K562 (cell line): ENCODE data around the gene POC5. TPM values are rescaled to one million over a fixed set of nuclear protein-coding genes. Genes with fewer than 3 reads are reported as not detected.

Experiments
- ARID1B ChIP-seq: fragments of 450-650 bp; IDR thresholded peaks from 2 replicates; pipeline ENCODE4 v1.6.1; 2016; ENCODE audit warnings: antibody characterized with exemption, mild to moderate bottlenecking, inconsistent platforms
- BACH1 ChIP-seq: fragments of 200-800 bp; sonication (Bioruptor generic); IDR thresholded peaks from 2 replicates; pipeline ENCODE4 v1.6.1; 2016; ENCODE audit warnings: missing genetic modification characterization, missing compliant biosample characterization
- CBFA2T3 ChIP-seq: fragments of 450-650 bp; IDR thresholded peaks from 2 replicates; pipeline ENCODE4 v1.6.1; 2017
- DIDO1 ChIP-seq: fragments of 450-650 bp; IDR thresholded peaks from 2 replicates; pipeline ENCODE4 v1.6.1; 2016; ENCODE audit warnings: low read depth, missing biosample characterization, missing genetic modification characterization
- ELK3 ChIP-seq: fragments of 450-650 bp; formaldehyde crosslinking; IDR thresholded peaks from 2 replicates; pipeline ENCODE4 v1.4.0; 2020; ENCODE audit warnings: mild to moderate bottlenecking
- IFI16 ChIP-seq: fragments of 250-450 bp; sonication (Bioruptor Pico); IDR thresholded peaks from 2 replicates; pipeline ENCODE4 v2.1.2; 2022; ENCODE audit warnings: mild to moderate bottlenecking, inconsistent platforms
- MAFG ChIP-seq: fragments of 450-650 bp; conservative IDR thresholded peaks from 2 replicates; pipeline ENCODE4 v1.6.1; 2016; ENCODE audit warnings: missing genetic modification characterization, missing compliant biosample characterization
- RUNX1 ChIP-seq: sonication (generic); IDR thresholded peaks from 2 replicates; pipeline ENCODE4 v1.6.1; 2016; ENCODE audit warnings: antibody characterized with exemption, low read depth
- STAT6 ChIP-seq: sonication (generic); formaldehyde crosslinking; IDR thresholded peaks from 2 replicates; pipeline ENCODE4 v1.8.1; 2023; ENCODE audit warnings: mild to moderate bottlenecking, missing genetic modification reagents
- TCF3 ChIP-seq: sonication (generic); formaldehyde crosslinking; IDR thresholded peaks from 2 replicates; pipeline ENCODE4 v1.4.0; 2020; ENCODE audit warnings: mild to moderate bottlenecking, missing genetic modification reagents
- TFE3 ChIP-seq: fragments of 450-650 bp; formaldehyde crosslinking; IDR thresholded peaks from 2 replicates; pipeline ENCODE4 v1.4.0; 2020; ENCODE audit warnings: mild to moderate bottlenecking, mixed read lengths
- ZBTB2 ChIP-seq: fragments of 450-650 bp; IDR thresholded peaks from 2 replicates; pipeline ENCODE4 v1.6.1; 2016; ENCODE audit warnings: antibody characterized with exemption
- ZBTB8A ChIP-seq: fragments of 450-650 bp; IDR thresholded peaks from 2 replicates; pipeline ENCODE4 v1.6.1; 2018; ENCODE audit warnings: mild to moderate bottlenecking, moderate library complexity; ENCODE audit not compliant: partially characterized antibody
- ZNF217 ChIP-seq: sonication (generic); formaldehyde crosslinking; IDR thresholded peaks from 2 replicates; pipeline ENCODE4 v1.8.0; 2022; ENCODE audit warnings: mild to moderate bottlenecking, missing genetic modification reagents
- ZNF280A ChIP-seq: fragments of 450-650 bp; IDR thresholded peaks from 2 replicates; pipeline ENCODE4 v1.6.1; 2018; ENCODE audit warnings: mild to moderate bottlenecking, low read depth; ENCODE audit not compliant: partially characterized antibody
- ZNF316 ChIP-seq: fragments of 450-650 bp; IDR thresholded peaks from 2 replicates; pipeline ENCODE4 v1.6.1; 2016
- ZNF740 ChIP-seq, 3 experiments: fragments of 200-800 bp in 1 of 3; sonication (Bioruptor generic) in 1 of 3; sonication (generic) in 1 of 3; formaldehyde crosslinking in 1 of 3; IDR thresholded peaks; 2 replicates each; pipeline versions ENCODE4 v1.6.1 to v1.8.0; 2016 to 2022; ENCODE audit warnings: mild to moderate bottlenecking in 2 of 3, missing compliant biosample characterization in 2 of 3, missing genetic modification characterization in 2 of 3, missing genetic modification reagents in 1 of 3
- ZNF76 ChIP-seq: fragments of 250-450 bp; sonication (Bioruptor Pico); IDR thresholded peaks from 2 replicates; pipeline ENCODE4 v1.4.0; 2020; ENCODE audit warnings: mild to moderate bottlenecking, moderate library complexity, borderline replicate concordance
- polyA plus RNA-seq, 8 experiments: library from polyadenylated mRNA; depleted of rRNA in 4 of 8; stranded (reverse) in 5 of 8; unstranded in 3 of 8; fragments of >200 nt; fragmentation: Nextera tagmentation in 2 of 8; fragmentation: Illumina TruSeq in 1 of 8; extraction: Ambion mirVana in 2 of 8; extraction: Trizol in 1 of 8; gene quantifications; 2 replicates each; pipeline versions ENCODE4 v1.2.1 to v1.2.3, GENCODE V29; 2011 to 2014; ENCODE audit warnings: inconsistent platforms in 1 of 8, missing spikeins in 1 of 8
- total RNA-seq, 7 experiments: library from RNA; depleted of rRNA in 6 of 7; stranded (reverse); fragments of >200 nt in 6 of 7; fragmentation: Illumina TruSeq in 2 of 7; extraction: Trizol in 2 of 7; gene quantifications; 2 replicates each; pipeline versions ENCODE4 v1.2.1 to v1.2.3, GENCODE V29; 2011 to 2021; ENCODE audit warnings: low replicate concordance in 1 of 7

POC5 gene
- total and polyA plus RNA-seq, 9 of the 15 experiments (the other 6 are each of a cell fraction or from before 2014, with no cell fraction given), result 14.5 to 38.2 (median 27.0) TPM

- TF ChIP-seq ZNF316 (peak; percentile 62), BACH1 (no peak), MAFG (tag) (peak; percentile 30; the same call in 1 of the 2 replicates), ZNF76 (no peak), TFE3 (CRISPR knock-in tag) (no peak), ZNF280A (no peak), ELK3 (CRISPR knock-in tag) (no peak), RUNX1 (no peak), IFI16 (CRISPR knock-in tag) (no peak), STAT6 (CRISPR knock-in tag) (no peak), ZBTB2 (no peak), TCF3 (CRISPR knock-in tag) (no peak), ZNF217 (CRISPR knock-in tag) (no peak), ZNF740 (CRISPR knock-in tag; IDR thresholded peaks at IDR 0.05) (0 out of 2 replicates have a peak, but pooled peaks have one; percentile 21), ZNF740 (tag; IDR thresholded peaks at IDR 0.05) (no peak), ZBTB8A (no peak), ARID1B (peak; percentile 39), CBFA2T3 (peak; percentile 19; the same call in 1 of the 2 replicates), DIDO1 (tag) (no peak)
Observed at GRCh38 chr5:75654693-75655295, 62.4 kb downstream of the POC5 start (continued).
